Activated naive CD4-positive, alpha-beta T cell treated with anti-CD3 and anti-CD28 coated beads, Interleukin-2, amount 50 U/mL, for 16 hours (primary cell): Measurements from ENCODE around the gene RTP1.
"Not testable (repeated sequence)": the region's sequence is repeated elsewhere in the genome, so short reads cannot be mapped to it uniquely, and the experiment has no call there.

Experiments
- DNase-seq: peaks from one replicate; pipeline ENCODE4 v3.0.0-alpha.2; 2020

The RTP1 gene

GRCh38 chr3:187199463-187200050 lies 2.3 kb downstream of the RTP1 start:
- DNase-seq, result not testable (repeated sequence)

- DNase-seq, result no peak
Observed at GRCh38 chr3:187205683-187206082, 8.4 kb downstream of the RTP1 start.

- no peak for DNase-seq
Observed at GRCh38 chr3:187207062-187207461, 9.8 kb downstream of the RTP1 start.

- no peak for DNase-seq
Observed at GRCh38 chr3:187207624-187208023, 10.3 kb downstream of the RTP1 start.

- no peak for DNase-seq
Observed at GRCh38 chr3:187208159-187208558, 10.9 kb downstream of the RTP1 start.

- no peak for DNase-seq
Observed at GRCh38 chr3:187209491-187209890, 12.2 kb downstream of the RTP1 start.

GRCh38 chr3:187210091-187210490 lies 12.8 kb downstream of the RTP1 start:
- no peak for DNase-seq

GRCh38 chr3:187210545-187211327 lies 13.4 kb downstream of the RTP1 start:
- DNase-seq, result no peak

GRCh38 chr3:187211532-187212195 lies 14.4 kb downstream of the RTP1 start:
- DNase-seq, result no peak

- DNase-seq, result no peak
Observed at GRCh38 chr3:187212196-187212545, 14.9 kb downstream of the RTP1 start.

GRCh38 chr3:187212705-187213104 lies 15.4 kb downstream of the RTP1 start:
- no peak for DNase-seq

- no peak for DNase-seq
Observed at GRCh38 chr3:187213616-187214015, 16.3 kb downstream of the RTP1 start.

GRCh38 chr3:187215460-187215859 lies 18.2 kb downstream of the RTP1 start:
- DNase-seq, result no peak

- no peak for DNase-seq
Observed at GRCh38 chr3:187222801-187223200, 25.5 kb downstream of the RTP1 start.

GRCh38 chr3:187223799-187224198 lies 26.5 kb downstream of the RTP1 start:
- DNase-seq, result no peak

- DNase-seq, result no peak
Observed at GRCh38 chr3:187227658-187228258, 30.5 kb downstream of the RTP1 start.

- no peak for DNase-seq
Observed at GRCh38 chr3:187228740-187229139, 31.5 kb downstream of the RTP1 start.

- no peak for DNase-seq
Observed at GRCh38 chr3:187230011-187230410, 32.7 kb downstream of the RTP1 start.

- no peak for DNase-seq
Observed at GRCh38 chr3:187236962-187237361, 39.7 kb downstream of the RTP1 start.

GRCh38 chr3:187237741-187238140 lies 40.5 kb downstream of the RTP1 start:
- DNase-seq, result no peak

GRCh38 chr3:187238239-187238638 lies 41.0 kb downstream of the RTP1 start:
- DNase-seq, result no peak

- DNase-seq, result not testable (repeated sequence)
Observed at GRCh38 chr3:187238835-187239234, 41.5 kb downstream of the RTP1 start.

- no peak for DNase-seq
Observed at GRCh38 chr3:187242435-187242834, 45.1 kb downstream of the RTP1 start.

- DNase-seq, result no peak
Observed at GRCh38 chr3:187242900-187243299, 45.6 kb downstream of the RTP1 start.
